Kidney (tissue), 14 donors: Measurements from ENCODE around the gene ASTL. TPM values are rescaled to one million over a fixed set of nuclear protein-coding genes. Genes with fewer than 3 reads are reported as not detected.

ENCODE experiments used
- DNase-seq, 5 donors: peaks; one replicate each; pipeline ENCODE4 v3.0.0-alpha.2; 2013 to 2020
- FAIRE-seq: peaks from 2 replicates; lab custom pipeline; 2012; peaks lifted over from hg19 to GRCh38; lab: Jason Lieb, UNC
- H3K27ac ChIP-seq, 2 donors: one replicate each; pipeline ENCODE4 v1.7.0; 2013; ENCODE audit warnings: low read depth in 2 of 2, low read length in 2 of 2, inconsistent platforms in 1 of 2
- H3K27me3 ChIP-seq: one replicate; pipeline ENCODE4 v1.7.1; 2013; ENCODE audit warnings: low read length, inconsistent platforms; ENCODE audit not compliant: control insufficient read depth, insufficient read depth
- H3K36me3 ChIP-seq, 3 donors: one replicate each; pipeline versions ENCODE4 v1.7.0 to v1.7.1; 2013; ENCODE audit warnings: low read length in 3 of 3, control low read depth in 1 of 3, inconsistent platforms in 1 of 3; ENCODE audit not compliant: insufficient read depth in 3 of 3, control insufficient read depth in 2 of 3
- H3K4me1 ChIP-seq, 3 donors: one replicate each; pipeline versions ENCODE4 v1.7.0 to v1.7.1; 2013; ENCODE audit warnings: low read length in 3 of 3, inconsistent platforms in 1 of 3, low read depth in 1 of 3; ENCODE audit not compliant: control insufficient read depth in 2 of 3, insufficient read depth in 2 of 3
- H3K4me3 ChIP-seq, 3 donors: one replicate each; pipeline versions ENCODE4 v1.7.0 to v1.8.1; 2013; ENCODE audit warnings: low read length in 3 of 3, control low read depth in 1 of 3, inconsistent platforms in 1 of 3
- H3K9ac ChIP-seq, 3 donors: one replicate each; pipeline versions ENCODE4 v1.7.0 to v1.7.1; 2013; ENCODE audit warnings: low read length in 3 of 3, control low read depth in 1 of 3, inconsistent platforms in 1 of 3
- H3K9me3 ChIP-seq, 3 donors: one replicate each; pipeline versions ENCODE4 v1.7.0 to v1.7.1; 2013; ENCODE audit warnings: low read length in 3 of 3, control low read depth in 1 of 3, inconsistent platforms in 1 of 3; ENCODE audit not compliant: control insufficient read depth in 2 of 3, insufficient read depth in 1 of 3
- intact Hi-C: fragments of 100-400 bp; cut with DNase I; formaldehyde crosslinking; loops from one replicate; pipeline ENCODE4 v1.11.1; 2022
- polyA plus RNA-seq: library from polyadenylated mRNA; stranded (reverse); fragments of 350-450 nt; fragmentation: Illumina TruSeq; extraction: RNeasy Lipid Tissue Mini Kit (QIAGEN cat#74804); gene quantifications from one replicate; pipeline ENCODE4 v1.2.3, GENCODE V29; 2014; ENCODE audit warnings: low read depth, low replicate concordance; ENCODE audit not compliant: insufficient read depth
- total RNA-seq: library from RNA; stranded (reverse); fragmentation: NEBNext Ultra II Directional; extraction: Animal tissue kit (Norgen Biotek cat#: 25700); gene quantifications from one replicate; pipeline ENCODE4 v1.2.1, GENCODE V29; 2021
- TF ChIP-seq, protein P1 (sequence below): IDR thresholded peaks from 3 replicates; pipeline ENCODE4 v1.5.1; 2012; ENCODE audit warnings: mild to moderate bottlenecking, moderate library complexity, borderline replicate concordance; ENCODE audit not compliant: insufficient read depth; ENCODE audit errors: extremely low read depth
- donor health status: control.
- donor health status: control.
- donor health status: control.
- donor health status: control.
- donor health status: control.
- donor health status: DM: yes; HTN: yes; CAD: no.
- donor health status: Normal renal cell carcinoma (clear cell type).

The ASTL gene
- total and polyA plus RNA-seq, 2 donors from 2014 or later: not detected

DNA sequence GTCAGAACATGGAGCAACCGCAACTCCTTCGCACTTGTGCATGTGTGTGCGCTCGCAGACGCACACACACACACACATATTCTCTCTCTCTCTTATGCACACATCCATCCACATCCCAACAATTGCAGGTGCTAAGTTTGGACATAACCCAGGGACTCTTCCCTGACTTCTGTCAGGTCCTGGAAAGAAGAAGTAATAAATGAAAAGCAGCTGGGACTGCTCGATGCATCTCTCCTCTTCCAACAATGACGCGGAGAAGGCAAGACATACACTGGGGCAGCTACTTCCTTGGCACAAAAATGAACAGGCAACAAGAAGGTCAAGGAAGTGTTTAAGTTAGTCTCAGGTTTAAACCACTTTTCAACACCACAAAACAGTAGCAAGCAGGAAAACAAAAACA lies 46.7 kb upstream of the ASTL start:
- no peak for FAIRE-seq
- intact Hi-C loops: no loop called here
- Histone ChIP-seq H3K9ac (no peak overlapping the region), H3K36me3 (peaks cover 5 to 37% (median 27%) of the 10 kb centered on the region in 3 donors), H3K9me3 (no peaks in the 10 kb centered on the region), H3K4me3 (no peak overlapping the region), H3K4me1 (no peaks in the 10 kb centered on the region), H3K27ac (no peak overlapping the region), H3K27me3 (no peaks in the 10 kb centered on the region)
- TF ChIP-seq, protein P1, sequence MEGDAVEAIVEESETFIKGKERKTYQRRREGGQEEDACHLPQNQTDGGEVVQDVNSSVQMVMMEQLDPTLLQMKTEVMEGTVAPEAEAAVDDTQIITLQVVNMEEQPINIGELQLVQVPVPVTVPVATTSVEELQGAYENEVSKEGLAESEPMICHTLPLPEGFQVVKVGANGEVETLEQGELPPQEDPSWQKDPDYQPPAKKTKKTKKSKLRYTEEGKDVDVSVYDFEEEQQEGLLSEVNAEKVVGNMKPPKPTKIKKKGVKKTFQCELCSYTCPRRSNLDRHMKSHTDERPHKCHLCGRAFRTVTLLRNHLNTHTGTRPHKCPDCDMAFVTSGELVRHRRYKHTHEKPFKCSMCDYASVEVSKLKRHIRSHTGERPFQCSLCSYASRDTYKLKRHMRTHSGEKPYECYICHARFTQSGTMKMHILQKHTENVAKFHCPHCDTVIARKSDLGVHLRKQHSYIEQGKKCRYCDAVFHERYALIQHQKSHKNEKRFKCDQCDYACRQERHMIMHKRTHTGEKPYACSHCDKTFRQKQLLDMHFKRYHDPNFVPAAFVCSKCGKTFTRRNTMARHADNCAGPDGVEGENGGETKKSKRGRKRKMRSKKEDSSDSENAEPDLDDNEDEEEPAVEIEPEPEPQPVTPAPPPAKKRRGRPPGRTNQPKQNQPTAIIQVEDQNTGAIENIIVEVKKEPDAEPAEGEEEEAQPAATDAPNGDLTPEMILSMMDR: no peak
- DNase-seq: no peak

DNA sequence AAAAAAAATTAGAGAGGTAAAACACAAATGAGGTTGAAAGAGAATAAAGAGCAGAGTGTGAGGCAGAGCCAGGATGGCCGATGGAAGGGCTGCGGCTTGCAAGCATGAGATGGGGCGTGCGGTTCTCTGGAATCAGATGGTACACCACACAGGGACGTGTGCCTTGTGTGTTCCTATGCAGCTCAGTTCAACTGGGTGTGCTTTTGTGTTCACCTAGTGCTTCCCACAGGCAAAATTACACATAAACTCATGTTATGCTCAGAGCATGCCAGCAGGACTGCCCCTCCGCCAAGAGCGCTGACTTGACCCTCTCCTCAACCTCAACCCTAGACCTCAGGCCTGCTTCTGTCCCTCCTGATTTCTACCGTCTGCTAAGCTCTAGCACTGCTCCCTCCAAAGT lies 45.9 kb upstream of the ASTL start:
- Histone ChIP-seq H3K36me3 (peaks cover 5 to 32% (median 27%) of the 10 kb centered on the region in 3 donors), H3K9me3 (no peaks in the 10 kb centered on the region), H3K27me3 (no peaks in the 10 kb centered on the region), H3K27ac (no peak overlapping the region), H3K9ac (no peak overlapping the region), H3K4me1 (no peaks in the 10 kb centered on the region), H3K4me3 (no peak overlapping the region)
- intact Hi-C loops: no loop called here
- FAIRE-seq (no peak), DNase-seq (no peak)
- TF ChIP-seq, protein P1: no peak

DNA sequence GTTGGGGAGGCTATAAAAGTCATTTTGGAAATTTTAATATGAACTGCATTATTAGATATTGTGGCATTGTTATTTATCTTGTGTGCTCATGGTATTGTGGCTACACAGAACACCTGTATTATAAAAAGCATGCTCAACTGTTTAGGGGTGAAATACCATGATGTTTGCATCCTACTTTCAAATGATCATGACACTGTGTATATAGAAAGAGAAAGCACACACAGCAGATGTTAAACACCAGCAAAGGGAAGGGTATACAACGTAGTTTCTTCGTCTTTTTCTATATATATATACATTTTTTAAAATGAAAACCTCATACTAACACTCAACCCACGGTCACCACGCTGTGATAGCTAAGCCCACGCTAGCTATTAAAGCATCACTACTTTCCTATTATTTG lies 43.2 kb upstream of the ASTL start:
- intact Hi-C loops: no loop called here
- no peaks in the 10 kb centered on the region for H3K9me3 ChIP-seq
- TF ChIP-seq, protein P1: no peak
- H3K27ac ChIP-seq: no peak overlapping the region
- H3K27me3 ChIP-seq: no peaks in the 10 kb centered on the region
- H3K4me1 ChIP-seq: no peaks in the 10 kb centered on the region
- no peak overlapping the region for H3K9ac ChIP-seq
- H3K4me3 ChIP-seq: no peak overlapping the region
- no peak for FAIRE-seq
- H3K36me3 ChIP-seq: peaks cover 4 to 19% (median 13%) of the 10 kb centered on the region in 3 donors
- DNase-seq: no peak

DNA sequence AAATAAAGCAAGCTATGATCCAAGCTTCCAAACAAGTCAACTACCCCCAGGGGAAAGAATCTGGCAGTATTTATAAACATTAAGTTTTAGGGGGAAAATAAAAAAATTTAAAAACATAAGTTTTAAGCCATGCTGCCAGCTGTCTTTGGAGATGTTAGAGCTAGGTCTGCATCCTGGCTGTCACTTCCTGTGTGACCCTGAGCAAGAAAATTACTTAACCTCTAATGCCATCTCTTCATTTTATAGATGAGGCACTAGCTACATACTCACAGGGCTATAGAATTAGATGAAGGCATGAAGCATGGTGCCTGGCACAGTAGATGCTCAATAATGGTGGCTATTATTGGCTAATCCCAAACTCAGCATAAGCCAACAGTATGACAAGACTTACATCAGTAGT lies 42.2 kb upstream of the ASTL start:
- H3K27me3 ChIP-seq: no peaks in the 10 kb centered on the region
- no peak overlapping the region for H3K4me3 ChIP-seq
- H3K9ac ChIP-seq: no peak overlapping the region
- TF ChIP-seq, protein P1: no peak
- no peak overlapping the region for H3K27ac ChIP-seq
- no peaks in the 10 kb centered on the region for H3K9me3 ChIP-seq
- FAIRE-seq (no peak), DNase-seq (no peak)
- peaks cover 2 to 13% (median 7%) of the 10 kb centered on the region in 3 donors for H3K36me3 ChIP-seq
- intact Hi-C loops: no loop called here
- no peaks in the 10 kb centered on the region for H3K4me1 ChIP-seq
